Astrocyte (in vitro differentiated cells and primary cell): ENCODE data around the gene SEL1L. TPM values are rescaled to one million over a fixed set of nuclear protein-coding genes. Genes with fewer than 3 reads are reported as not detected.

ENCODE experiments used
- DNase-seq: peaks from one replicate; pipeline ENCODE4 v3.0.0-alpha.2; 2010; ENCODE audit warnings: low read depth
- FAIRE-seq: peaks from 2 replicates; lab custom pipeline; 2011; peaks lifted over from hg19 to GRCh38; lab: Jason Lieb, UNC
- H2AFZ ChIP-seq: 2 replicates; pipeline ENCODE4 v1.6.0; 2012; ENCODE audit warnings: low read depth, low read length, inconsistent platforms
- H3K27ac ChIP-seq: 2 replicates; pipeline ENCODE4 v1.5.1; 2011; ENCODE audit warnings: low read depth, low read length, inconsistent platforms
- H3K27me3 ChIP-seq: 2 replicates; pipeline ENCODE4 v1.6.0; 2011; ENCODE audit warnings: low read length, inconsistent platforms; ENCODE audit not compliant: insufficient read depth
- H3K36me3 ChIP-seq: 2 replicates; pipeline ENCODE4 v1.5.1; 2011; ENCODE audit warnings: low read length, inconsistent platforms; ENCODE audit not compliant: insufficient read depth
- H3K4me1 ChIP-seq: 2 replicates; pipeline ENCODE4 v1.5.1; 2011; ENCODE audit warnings: low read length, inconsistent platforms; ENCODE audit not compliant: insufficient read depth
- H3K4me2 ChIP-seq: 2 replicates; pipeline ENCODE4 v1.6.0; 2012; ENCODE audit warnings: low read length, inconsistent platforms
- H3K4me3 ChIP-seq: 2 replicates; pipeline ENCODE4 v1.5.1; 2011; ENCODE audit warnings: low read depth, mild to moderate bottlenecking, low read length, inconsistent platforms; ENCODE audit not compliant: insufficient read depth
- H3K79me2 ChIP-seq: 2 replicates; pipeline ENCODE4 v1.6.0; 2012; ENCODE audit warnings: mild to moderate bottlenecking, low read length, inconsistent platforms; ENCODE audit not compliant: insufficient read depth
- H3K9ac ChIP-seq: 2 replicates; pipeline ENCODE4 v1.6.0; 2012; ENCODE audit warnings: mild to moderate bottlenecking, low read length, inconsistent platforms
- H3K9me3 ChIP-seq: 2 replicates; pipeline ENCODE4 v1.5.1; 2012; ENCODE audit warnings: low read depth, mild to moderate bottlenecking, low read length, inconsistent platforms; ENCODE audit not compliant: insufficient read depth
- H4K20me1 ChIP-seq: 2 replicates; pipeline ENCODE4 v1.6.0; 2012; ENCODE audit warnings: low read length, inconsistent platforms; ENCODE audit not compliant: insufficient read depth
- H3K27ac Mint-ChIP-seq: one replicate; pipeline ENCODE4 v1.8.0; 2021; ENCODE audit warnings: mild to moderate bottlenecking, mixed read lengths; ENCODE audit not compliant: unreplicated experiment
- H3K27me3 Mint-ChIP-seq: one replicate; pipeline ENCODE4 v1.8.0; 2021; ENCODE audit warnings: low read depth, mixed read lengths; ENCODE audit not compliant: unreplicated experiment
- H3K36me3 Mint-ChIP-seq: one replicate; pipeline ENCODE4 v1.8.0; 2021; ENCODE audit warnings: low read depth, mixed read lengths; ENCODE audit not compliant: unreplicated experiment
- H3K4me1 Mint-ChIP-seq: one replicate; pipeline ENCODE4 v1.8.0; 2021; ENCODE audit warnings: low read depth, mixed read lengths; ENCODE audit not compliant: unreplicated experiment
- H3K4me3 Mint-ChIP-seq: one replicate; pipeline ENCODE4 v1.8.0; 2021; ENCODE audit warnings: mild to moderate bottlenecking, moderate library complexity, mixed read lengths; ENCODE audit not compliant: unreplicated experiment
- H3K9me3 Mint-ChIP-seq: one replicate; pipeline ENCODE4 v1.8.0; 2021; ENCODE audit warnings: mild to moderate bottlenecking, mixed read lengths; ENCODE audit not compliant: unreplicated experiment
- CTCF ChIP-seq: IDR thresholded peaks from 2 replicates; pipeline ENCODE4 v1.5.1; 2011; ENCODE audit warnings: low read depth, mild to moderate bottlenecking, inconsistent platforms, low read length, moderate library complexity; ENCODE audit not compliant: insufficient read depth
- EZH2 ChIP-seq: IDR thresholded peaks from 2 replicates; pipeline ENCODE4 v1.6.1; 2012; ENCODE audit warnings: mild to moderate bottlenecking, low read length, inconsistent platforms; ENCODE audit not compliant: insufficient read depth
- total RNA-seq: library from RNA; stranded (reverse); gene quantifications from 2 replicates; pipeline ENCODE4 v1.2.1, GENCODE V29; 2021

Gene SEL1L
- total RNA-seq, 1 donor from 2014 or later: 108 TPM

- H3K27ac Mint-ChIP-seq: no peak overlapping the region
- H3K9me3 ChIP-seq: no peaks in the 10 kb centered on the region
- H3K4me3 ChIP-seq: no peak overlapping the region
- H3K4me3 Mint-ChIP-seq: no peak overlapping the region
- FAIRE-seq (no peak), DNase-seq (no peak)
- H3K9ac ChIP-seq: no peak overlapping the region
- no peak overlapping the region for H3K4me2 ChIP-seq
- H2AFZ ChIP-seq: no peak overlapping the region
- H3K9me3 Mint-ChIP-seq: no peaks in the 10 kb centered on the region
- H3K4me1 Mint-ChIP-seq: peaks cover 10% of the 10 kb centered on the region
- no peaks in the 10 kb centered on the region for H3K27me3 ChIP-seq
- no peak overlapping the region for H3K27ac ChIP-seq
- H3K79me2 ChIP-seq: peaks cover 21% of the 10 kb centered on the region
- peaks cover 8% of the 10 kb centered on the region for H3K36me3 Mint-ChIP-seq
- H3K27me3 Mint-ChIP-seq: no peaks in the 10 kb centered on the region
- no peaks in the 10 kb centered on the region for H3K4me1 ChIP-seq
- TF ChIP-seq EZH2: no peak
- no peak for TF ChIP-seq CTCF
- peaks cover 34% of the 10 kb centered on the region for H4K20me1 ChIP-seq
- peaks cover 15% of the 10 kb centered on the region for H3K36me3 ChIP-seq
Measured at GRCh38 chr14:81523616-81524015, 10.0 kb downstream of the SEL1L start.

- no peak for DNase-seq
- Mint-ChIP-seq H3K4me1 (peaks cover 10% of the 10 kb centered on the region), H3K27me3 (no peaks in the 10 kb centered on the region), H3K36me3 (peaks cover 8% of the 10 kb centered on the region), H3K9me3 (no peaks in the 10 kb centered on the region), H3K27ac (no peak overlapping the region), H3K4me3 (no peak overlapping the region)
- no peaks in the 10 kb centered on the region for H3K4me1 ChIP-seq
- TF ChIP-seq CTCF (no peak), EZH2 (no peak)
- no peak for FAIRE-seq
- no peaks in the 10 kb centered on the region for H3K27me3 ChIP-seq
- H2AFZ ChIP-seq: no peak overlapping the region
- H3K4me3 ChIP-seq: no peak overlapping the region
- H3K79me2 ChIP-seq: peaks cover 15% of the 10 kb centered on the region
- no peak overlapping the region for H3K4me2 ChIP-seq
- no peaks in the 10 kb centered on the region for H3K9me3 ChIP-seq
- peaks cover 15% of the 10 kb centered on the region for H3K36me3 ChIP-seq
- H4K20me1 ChIP-seq: peaks cover 34% of the 10 kb centered on the region
- H3K9ac ChIP-seq: no peak overlapping the region
- no peak overlapping the region for H3K27ac ChIP-seq
Measured at GRCh38 chr14:81523016-81523415, 10.6 kb downstream of the SEL1L start.

- Mint-ChIP-seq H3K4me3 (no peak overlapping the region), H3K36me3 (peaks cover 8% of the 10 kb centered on the region), H3K9me3 (no peaks in the 10 kb centered on the region), H3K4me1 (peaks cover 25% of the 10 kb centered on the region), H3K27ac (no peak overlapping the region), H3K27me3 (no peaks in the 10 kb centered on the region)
- Histone ChIP-seq H3K79me2 (peaks cover 19% of the 10 kb centered on the region), H3K9ac (no peak overlapping the region), H3K4me3 (no peak overlapping the region), H2AFZ (no peak overlapping the region), H3K9me3 (no peaks in the 10 kb centered on the region), H3K27me3 (no peaks in the 10 kb centered on the region), H3K36me3 (peaks cover 12% of the 10 kb centered on the region), H3K4me2 (no peak overlapping the region), H4K20me1 (peaks cover 35% of the 10 kb centered on the region), H3K4me1 (no peaks in the 10 kb centered on the region), H3K27ac (no peak overlapping the region)
- TF ChIP-seq CTCF: no peak
- TF ChIP-seq EZH2: no peak
- FAIRE-seq: no peak
- no peak for DNase-seq
Measured at GRCh38 chr14:81521356-81521755, 12.3 kb downstream of the SEL1L start.
